SU-DHL-6 (cell line): ENCODE data around the gene OGFOD2.

Experiments
- EZH2phosphoT487 ChIP-seq: fragments of 200-600 bp; sonication (generic), shearing (Covaris generic); conservative IDR thresholded peaks from 2 replicates; pipeline ENCODE4 v1.6.1; 2018; ENCODE audit warnings: mild to moderate bottlenecking, antibody characterized with exemption, low read length, moderate library complexity, mixed read lengths
- TF ChIP-seq, protein P1 (sequence below): fragments of 200-600 bp; sonication (generic); IDR thresholded peaks from one replicate; pipeline ENCODE4 v1.5.1; 2017; ENCODE audit warnings: antibody characterized with exemption, mild to moderate bottlenecking, low read length, moderate library complexity; ENCODE audit not compliant: insufficient read depth, poor library complexity, severe bottlenecking

DNA sequence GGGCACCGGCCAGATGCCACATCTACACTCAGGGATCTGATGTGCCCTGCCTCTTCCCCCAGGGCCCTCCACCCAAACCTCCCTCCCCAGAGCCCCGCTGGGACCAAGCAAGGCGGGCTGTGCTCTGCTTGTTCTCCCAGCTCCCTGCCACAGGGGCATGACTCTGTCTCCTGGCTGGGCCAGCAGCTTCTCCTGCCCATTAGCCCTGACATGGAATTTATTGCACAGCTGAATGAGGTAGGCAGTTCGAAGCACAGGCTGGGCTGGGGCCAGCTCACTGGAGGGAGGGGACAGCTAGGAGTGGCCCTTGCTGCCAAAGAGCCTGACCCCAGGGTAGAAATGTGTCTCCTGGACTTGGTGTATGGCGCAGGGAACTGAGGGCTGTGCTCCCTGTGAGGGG, 47.8 kb downstream of the OGFOD2 start:
- TF ChIP-seq, protein P1, sequence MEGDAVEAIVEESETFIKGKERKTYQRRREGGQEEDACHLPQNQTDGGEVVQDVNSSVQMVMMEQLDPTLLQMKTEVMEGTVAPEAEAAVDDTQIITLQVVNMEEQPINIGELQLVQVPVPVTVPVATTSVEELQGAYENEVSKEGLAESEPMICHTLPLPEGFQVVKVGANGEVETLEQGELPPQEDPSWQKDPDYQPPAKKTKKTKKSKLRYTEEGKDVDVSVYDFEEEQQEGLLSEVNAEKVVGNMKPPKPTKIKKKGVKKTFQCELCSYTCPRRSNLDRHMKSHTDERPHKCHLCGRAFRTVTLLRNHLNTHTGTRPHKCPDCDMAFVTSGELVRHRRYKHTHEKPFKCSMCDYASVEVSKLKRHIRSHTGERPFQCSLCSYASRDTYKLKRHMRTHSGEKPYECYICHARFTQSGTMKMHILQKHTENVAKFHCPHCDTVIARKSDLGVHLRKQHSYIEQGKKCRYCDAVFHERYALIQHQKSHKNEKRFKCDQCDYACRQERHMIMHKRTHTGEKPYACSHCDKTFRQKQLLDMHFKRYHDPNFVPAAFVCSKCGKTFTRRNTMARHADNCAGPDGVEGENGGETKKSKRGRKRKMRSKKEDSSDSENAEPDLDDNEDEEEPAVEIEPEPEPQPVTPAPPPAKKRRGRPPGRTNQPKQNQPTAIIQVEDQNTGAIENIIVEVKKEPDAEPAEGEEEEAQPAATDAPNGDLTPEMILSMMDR: no peak
- TF ChIP-seq EZH2phosphoT487: no peak
